HG02884 (cell line): ENCODE measurements around the gene PRM3.

ENCODE experiments used
- ATAC-seq: cut with Tn5 transposase; IDR thresholded peaks from one replicate; pipeline ENCODE4 v1.9.1; 2021; ENCODE audit warnings: mild to moderate bottlenecking, moderate library complexity; ENCODE audit not compliant: unreplicated experiment

The PRM3 gene

DNA sequence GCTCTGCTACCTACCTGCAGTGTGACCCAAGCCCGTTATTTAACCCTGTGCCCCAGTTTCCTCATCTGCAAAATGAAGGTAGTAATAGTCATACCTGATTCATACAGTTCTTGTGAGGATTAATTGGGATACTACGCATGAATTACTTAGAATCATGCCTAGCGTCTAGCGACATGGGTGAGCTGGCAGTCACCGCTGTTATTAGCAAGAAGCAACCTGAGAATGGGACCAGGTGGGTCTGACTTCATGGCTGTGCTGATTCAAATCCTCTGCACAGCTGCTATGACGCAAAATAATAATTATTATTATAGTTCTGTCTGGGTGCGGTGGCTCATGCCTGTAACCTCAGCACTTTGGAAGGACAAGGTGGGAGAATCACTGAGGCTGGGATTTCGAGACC is 25.3 kb downstream of the PRM3 start:
- ATAC-seq = no peak

DNA sequence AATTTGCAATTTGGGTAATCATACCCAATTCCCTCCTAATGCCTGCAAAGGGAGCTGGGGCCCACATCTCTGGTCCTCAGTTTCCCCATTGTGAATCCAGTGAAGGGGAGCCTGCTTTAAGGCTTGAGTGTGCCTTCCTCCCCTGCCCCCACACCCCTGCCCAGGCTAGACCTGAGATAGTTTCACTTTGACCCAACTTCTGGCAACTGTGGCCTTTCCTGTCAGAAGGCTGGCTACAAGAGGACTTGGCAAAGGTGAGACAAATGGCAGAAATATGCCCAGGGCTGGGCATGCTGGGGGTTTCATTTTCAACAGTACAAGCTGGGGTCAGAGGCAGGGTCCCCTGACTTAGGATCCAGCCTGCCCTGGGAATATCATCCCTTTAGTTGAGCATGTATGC is 27.4 kb downstream of the PRM3 start:
- no peak for ATAC-seq

DNA sequence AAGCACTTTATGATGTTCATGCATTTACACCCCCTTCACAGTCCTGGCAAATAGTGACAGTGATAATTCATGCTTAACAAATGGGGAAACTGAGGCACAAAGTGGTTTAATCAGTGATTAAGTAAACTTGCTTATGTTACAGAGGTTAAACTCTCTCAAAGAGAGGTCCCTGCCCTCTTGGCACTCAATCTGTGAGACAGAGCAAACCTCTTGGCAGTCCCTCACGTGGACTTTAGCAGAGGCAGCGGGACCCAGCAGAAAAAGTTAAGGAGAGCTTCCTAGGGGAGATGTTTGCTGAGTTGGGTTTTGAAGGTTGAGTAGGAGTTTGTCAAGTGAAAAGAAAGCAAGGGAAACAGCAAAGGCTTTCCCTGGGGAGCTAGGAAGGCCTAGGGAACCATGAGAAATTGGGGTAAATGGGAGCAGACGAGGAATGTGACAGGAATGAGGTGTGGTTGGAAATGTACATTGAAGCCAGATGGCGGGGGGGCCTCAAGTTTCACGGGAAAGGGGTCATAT is 28.1 kb downstream of the PRM3 start:
- ATAC-seq = no peak

DNA sequence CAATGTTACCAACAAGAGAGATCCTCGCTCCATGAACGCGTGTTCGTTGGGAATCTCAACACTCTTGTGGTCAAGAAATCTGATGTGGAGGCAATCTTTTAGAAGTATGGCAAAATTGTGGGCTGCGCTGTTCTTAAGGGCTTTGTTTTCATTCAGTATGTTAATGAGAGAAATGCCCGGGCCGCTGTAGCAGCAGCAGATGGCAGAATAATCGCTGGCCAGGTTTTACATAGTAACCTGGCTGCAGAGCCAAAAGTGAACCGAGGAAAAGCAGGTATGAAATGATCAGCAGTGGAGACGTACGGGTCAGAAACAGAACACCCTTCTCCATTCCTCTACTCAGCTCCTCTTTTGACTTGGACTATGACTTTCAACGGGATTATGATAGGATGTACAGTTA is 30.8 kb downstream of the PRM3 start:
- no peak for ATAC-seq

DNA sequence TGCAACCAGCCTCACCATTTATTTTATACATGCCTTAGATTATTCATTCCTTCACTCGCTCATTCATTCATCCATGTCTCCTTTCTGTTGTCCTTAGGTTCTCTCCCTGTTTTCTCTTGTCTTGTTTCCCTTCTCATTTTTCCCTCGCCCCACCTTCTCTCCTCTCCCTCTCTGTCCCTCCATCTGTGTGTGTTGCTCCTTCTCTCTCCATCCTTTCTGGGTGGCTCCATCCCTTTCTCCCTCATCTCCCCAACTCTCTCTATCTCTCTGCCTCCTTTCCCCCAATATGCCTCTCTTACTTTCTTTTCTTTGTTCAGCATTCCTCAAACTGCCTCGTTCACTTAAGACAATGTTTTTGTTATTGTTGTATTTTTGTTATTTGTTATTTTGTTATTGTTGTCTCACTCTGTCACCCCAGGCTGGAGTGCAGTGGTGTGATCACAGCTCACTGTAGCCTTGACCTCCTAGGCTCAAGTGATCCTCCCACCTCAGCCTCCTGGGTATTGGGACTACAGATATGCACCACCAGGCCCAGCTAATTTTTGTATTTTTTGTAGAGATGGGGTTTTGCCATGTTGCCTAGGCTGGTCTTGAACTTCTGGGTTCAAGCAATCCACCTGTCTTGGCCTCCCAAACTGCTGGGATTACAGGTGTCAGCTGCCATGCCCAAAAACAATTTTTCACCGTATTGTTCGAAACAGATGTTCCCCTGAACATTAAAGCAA is 31.8 kb downstream of the PRM3 start:
- no peak for ATAC-seq

DNA sequence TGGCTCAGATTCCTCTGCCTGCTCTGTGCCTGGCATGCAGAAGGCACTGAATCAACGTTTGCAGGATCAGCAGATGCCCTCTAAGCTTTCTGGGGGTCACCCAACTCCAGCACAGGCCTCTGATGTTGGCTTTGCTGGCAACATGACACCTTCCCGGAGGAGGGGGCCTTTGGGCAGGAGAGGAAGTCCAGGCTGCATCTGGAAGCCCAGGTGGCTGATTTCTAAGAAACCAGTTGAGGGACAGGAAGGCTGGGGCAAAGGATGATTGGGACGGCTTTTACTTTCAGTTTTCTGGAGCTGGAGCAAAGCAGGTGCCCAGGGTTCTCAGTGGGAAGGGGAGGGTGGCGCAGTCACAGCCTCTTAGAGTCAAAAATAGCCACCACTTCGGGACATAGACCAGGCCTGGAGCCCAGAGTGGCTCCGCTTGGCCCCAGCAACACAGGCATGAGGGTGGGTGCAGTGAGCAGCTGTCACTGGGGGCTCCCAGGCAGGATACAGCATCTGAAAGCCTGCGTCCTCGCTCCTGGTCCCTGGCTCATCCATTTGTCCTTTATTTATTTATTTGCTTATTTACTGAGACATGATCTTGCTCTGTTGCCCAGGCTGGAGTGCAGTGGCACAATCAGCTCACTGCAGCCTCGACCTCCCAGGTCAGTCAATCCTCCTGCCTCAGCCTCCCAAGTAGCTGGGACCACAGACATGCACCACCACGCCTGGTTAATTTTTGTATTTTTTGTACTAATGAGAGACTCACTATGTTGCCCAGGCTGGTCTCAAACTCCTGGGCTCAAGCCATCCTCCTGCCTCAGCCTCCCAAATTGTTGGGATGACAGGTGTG is 32.6 kb downstream of the PRM3 start:
- ATAC-seq = no peak

DNA sequence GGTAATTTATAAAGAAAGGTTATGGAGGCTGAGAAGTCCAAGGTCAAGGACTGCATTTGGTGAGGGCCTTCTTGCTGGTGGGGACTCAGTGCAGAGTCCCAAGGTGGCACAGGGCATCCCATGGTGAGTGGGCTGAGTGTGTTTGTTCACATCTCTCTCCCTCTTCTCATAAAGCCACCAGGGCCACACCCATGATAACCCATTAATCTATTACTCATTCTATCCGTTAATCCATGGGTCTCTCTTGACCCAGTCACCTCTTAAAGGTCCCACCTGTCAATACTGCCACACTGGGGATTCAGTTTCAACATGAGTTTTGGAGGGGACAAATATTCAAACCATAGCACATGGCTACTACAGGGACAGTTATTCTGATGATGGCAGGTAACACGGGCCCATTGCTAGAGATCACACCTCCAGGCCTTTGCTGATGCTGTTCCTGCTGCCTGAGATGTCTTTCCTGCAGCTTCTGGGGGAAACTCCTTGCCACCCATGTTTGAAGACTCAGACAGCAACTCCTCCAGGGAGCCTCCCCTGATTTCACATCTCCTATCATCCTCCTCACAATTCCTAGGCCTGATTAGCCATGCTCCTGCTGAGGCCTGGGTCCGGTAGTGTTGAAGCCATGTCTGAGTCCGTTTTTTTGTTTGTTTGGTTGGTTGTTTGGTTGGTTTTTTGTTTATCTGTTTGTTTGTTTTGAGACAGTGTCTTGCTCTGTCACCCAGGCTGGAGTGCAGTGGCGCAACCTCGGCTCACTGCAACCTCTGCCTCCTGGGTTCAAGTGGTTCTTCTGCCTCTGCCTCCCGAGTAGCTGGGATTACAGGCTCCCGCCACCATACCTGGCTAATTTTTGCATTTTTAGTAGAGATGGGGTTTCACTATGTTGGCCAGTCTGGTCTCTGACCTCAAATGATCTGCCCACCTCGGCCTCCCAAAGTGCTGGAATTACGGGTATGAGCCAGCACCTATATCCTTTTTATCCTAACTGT is 33.5 kb downstream of the PRM3 start:
- ATAC-seq = no peak

DNA sequence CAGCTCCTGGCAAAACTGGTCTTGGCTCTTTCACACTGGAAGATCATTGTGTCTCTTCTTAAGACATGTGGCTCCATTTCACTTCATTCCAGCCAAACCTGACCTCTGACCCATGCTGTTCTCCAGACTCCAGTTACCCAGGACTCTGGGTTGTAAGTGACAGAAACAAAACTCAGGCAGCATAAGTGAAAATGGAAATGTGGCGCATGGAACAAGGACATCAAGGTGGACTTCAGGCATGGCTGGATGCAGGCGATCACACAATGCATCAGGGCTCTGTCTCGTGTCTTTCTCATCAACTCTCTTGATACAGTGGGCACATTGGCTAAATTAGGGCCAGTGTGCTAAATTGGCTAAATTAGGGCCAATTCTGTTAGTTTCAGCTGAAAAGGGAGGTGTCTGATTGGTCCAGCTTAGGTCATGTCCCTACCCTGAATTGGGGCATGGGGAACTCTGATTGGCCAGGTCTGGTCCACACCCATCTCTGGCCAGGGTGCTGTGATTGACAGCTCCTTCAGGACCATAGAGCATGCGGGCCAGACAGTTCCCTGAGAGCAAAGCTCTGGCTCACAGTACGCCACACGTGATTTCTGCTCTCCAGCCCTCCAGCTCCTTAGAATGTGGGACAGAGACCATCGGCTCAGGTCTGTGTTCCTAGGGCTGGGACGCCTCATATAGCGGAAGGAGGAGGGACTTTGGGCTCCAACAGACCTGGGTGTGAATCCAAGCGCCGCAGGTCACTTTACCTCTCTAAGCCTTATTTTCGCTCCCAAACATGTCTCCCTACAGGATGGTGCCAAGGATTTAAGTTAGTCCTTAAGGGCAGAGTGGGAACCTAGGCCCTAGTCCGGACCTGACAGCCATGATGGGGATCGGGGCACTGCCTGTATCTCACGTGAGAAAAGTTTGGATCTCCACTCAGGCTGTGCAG is 34.9 kb downstream of the PRM3 start:
- no peak for ATAC-seq

DNA sequence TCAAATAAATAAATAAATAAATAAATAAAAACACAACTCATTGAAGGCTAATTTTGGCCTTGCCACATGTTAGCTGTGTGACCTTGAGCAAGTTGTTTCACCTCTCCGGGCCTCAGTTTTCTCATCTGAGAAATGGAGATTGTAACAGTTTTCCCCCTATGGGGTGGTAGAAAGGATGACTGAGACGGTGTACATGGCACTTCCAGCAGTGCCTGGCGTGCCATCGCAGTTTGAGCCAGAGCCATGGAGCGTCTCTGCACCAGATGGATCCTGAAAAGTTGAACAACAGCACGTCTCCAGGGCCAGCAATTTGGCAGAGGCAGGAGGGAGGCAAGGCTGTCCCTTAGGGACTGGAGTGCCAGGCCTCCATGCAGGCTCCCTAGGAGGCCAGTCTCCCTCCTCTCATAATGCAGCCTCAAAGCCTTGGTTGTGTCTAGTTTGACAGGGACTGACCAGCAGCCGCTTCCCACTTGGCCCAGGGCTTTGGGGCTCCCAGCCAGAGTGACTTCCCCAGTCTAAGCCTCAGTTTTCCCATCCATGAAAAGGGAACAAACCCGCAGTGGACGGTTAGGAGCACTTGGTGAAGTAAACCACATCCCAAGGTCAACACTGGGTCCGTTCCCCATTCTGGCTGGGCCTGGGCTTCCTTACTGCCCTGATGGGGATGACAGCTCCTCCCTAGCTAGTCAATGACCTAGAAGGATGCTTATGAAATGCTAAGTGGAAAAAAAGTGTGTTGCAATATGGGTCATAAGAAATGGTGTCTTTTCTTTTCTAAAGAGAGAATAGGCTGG is 36.8 kb downstream of the PRM3 start:
- no peak for ATAC-seq

DNA sequence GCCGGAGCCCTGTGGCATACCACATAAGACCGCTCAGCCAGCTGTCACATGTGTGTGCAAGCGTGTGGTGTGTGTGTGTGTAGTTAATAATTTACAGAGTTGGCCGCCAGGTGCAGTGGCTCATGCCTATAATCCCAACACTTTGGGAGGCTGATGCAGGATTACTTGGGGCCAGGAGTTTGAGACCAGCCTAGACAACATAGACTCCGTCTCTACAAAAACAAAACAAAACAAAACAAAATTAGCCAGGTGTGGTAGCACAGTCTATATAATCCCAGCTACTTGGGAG is 37.8 kb downstream of the PRM3 start:
- ATAC-seq = no peak

DNA sequence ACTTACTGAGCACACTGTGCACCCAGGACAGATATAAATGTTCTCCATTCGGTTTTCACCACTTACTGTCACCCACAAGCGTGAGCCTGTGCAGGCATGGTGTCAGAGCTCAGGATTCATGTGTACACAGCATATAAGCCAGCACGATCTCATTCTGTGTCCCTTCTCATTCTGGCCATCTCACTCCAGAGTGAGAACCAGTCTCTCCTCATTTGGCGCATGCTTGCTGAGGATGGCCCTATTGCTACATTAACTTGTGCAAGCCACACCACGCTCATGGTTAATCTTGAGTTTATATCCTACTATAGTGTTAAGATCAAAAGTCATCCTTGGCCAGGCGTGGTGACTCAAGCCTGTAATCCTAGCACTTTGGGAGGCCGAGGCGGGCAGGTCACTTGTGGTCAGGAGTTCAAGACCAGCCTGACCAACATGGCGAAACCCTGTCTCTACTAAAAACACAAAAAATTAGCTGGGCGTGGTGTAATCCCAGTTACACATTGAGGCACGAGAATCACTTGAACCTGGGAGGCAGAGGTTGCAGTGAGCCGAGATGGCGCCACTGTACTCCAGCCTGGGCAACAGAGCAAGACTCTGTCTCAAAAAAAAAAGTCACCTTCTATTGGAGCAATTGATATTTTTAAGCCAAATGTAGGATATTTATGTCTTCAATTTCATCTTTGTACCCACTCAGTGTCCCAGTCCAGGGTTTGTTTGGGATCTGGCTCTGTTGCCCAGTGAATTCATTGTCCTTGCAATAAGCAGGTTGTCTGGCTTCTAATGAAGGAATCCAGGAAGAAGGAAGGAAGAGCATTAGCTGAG is 38.3 kb downstream of the PRM3 start:
- ATAC-seq = no peak

DNA sequence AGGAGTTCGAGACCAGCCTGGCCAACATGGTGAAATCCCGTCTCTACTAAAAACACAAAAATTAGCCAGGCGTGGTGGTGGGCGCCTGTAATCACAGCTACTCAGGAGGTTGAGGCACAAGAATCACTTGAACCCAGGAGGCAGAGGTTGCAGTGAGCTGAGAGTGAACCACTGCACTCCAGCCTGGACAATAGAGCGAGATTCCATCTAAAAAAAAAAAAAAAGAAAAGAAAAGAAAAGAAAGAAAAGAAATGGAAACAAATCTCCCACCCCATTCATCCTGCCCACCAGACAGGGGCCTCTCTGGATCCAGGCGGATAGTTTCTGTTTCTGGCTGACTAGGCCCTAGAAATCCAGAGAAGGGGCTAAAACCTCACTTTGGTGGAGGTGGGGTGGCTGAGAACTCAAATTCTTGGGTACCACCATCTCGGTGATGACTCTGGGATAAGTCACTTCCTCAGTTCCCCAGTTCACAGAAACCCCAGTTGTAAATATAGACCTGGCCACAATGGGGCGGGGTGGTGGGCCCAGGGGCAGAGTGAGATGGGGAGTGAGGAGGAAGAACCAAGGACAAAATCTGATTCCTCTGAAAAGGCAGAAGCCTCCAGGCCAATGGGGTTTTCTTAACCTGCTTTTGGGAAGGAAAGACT is 39.6 kb downstream of the PRM3 start:
- ATAC-seq = no peak

DNA sequence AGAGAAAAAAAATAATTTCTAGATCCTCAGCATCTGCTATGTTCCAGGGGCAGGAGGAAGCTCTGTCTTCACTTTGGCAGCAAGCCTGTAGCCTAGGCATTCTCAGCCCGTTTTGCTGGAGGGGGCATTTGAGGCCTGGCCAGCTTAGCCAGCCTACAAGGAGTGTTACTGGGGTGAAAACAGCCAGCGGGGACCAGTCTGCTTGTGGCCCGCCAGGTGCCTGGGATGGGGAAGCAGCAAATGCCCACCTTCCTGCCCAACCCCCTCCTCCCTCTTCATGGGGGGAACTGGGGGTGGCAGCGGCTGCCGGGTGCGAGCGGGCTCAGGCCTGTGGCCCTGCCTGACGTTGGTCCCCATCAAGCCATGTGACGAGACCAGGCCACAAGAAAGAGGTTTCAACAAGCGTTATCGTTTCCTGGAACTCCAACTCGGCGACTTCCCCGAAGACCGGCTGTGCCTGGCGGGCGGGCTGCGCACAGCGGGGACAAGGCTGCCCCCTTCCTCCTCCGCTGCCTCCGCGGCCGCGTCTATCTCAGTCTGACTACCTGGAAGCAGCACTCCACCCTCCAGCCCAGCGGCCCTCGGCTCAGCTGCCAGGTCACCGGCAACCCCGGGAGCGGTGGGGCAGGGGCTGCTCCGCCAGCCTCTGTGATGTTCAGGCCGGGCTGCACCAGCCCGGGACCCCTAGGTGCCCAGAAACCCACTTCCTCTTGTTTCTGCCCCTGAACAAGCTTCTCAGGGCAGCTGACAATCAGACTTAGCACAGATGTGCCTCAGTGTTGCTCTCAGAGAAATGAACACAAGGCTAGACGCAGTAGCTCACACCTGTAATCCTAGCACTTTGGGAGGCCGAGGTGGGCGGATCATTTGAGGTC is 40.3 kb downstream of the PRM3 start:
- peak; percentile 48 for ATAC-seq

DNA sequence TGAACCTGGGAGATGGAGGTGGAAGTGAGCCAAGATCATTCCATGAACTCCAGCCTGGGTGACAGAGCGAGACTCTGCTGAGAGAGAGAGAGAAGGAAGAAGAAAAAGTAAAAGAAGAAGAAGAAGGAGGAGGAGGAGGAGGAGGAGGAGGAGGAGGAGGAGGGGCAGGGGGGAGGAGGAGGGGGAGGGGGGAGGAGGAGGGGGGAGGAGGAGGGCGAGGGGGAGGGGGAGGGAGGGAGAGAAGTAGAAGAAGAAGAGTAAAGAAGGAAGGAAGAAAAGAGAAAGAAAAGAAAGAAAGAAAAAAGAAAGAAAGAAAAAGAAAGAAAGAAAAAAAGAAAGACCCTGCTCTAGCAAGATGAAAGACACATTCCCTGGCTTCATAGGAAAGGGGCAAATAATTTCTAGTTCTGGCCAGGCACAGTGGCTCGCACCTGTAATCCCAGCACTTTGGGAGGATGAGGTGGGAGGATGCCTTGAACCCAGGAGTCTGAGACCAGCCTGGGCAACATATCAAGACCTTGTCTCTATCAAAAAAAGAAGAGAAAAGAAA is 41.1 kb downstream of the PRM3 start:
- no peak for ATAC-seq

DNA sequence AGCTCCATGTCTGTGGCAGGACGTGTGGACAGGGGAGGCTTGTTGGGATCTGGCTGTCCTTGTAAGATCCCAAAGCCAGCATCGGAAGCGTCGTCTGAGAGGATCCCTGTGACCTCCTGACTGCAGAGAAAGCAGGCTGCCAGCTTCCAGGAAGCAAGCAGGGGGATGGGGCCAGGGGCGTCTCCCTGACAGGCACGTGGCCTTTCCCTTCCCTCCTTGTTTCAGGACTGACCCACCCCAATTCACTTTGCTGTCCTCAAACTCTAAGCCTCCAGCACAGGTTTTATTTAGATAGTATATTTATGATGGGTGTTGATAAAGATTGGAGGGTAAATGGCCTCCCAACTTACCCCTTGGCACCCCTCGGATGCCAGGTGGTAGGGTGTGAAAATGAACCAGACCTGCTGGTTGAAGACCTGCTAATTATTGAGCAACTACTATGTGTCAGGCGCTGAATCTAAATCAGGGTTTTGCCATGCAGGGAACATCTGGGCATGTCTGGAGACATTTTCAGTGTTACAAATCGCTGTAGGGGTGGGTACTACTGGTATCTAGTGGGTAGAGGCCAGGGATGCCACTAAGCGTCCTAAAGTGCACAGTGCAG is 42.0 kb downstream of the PRM3 start:
- no peak for ATAC-seq

DNA sequence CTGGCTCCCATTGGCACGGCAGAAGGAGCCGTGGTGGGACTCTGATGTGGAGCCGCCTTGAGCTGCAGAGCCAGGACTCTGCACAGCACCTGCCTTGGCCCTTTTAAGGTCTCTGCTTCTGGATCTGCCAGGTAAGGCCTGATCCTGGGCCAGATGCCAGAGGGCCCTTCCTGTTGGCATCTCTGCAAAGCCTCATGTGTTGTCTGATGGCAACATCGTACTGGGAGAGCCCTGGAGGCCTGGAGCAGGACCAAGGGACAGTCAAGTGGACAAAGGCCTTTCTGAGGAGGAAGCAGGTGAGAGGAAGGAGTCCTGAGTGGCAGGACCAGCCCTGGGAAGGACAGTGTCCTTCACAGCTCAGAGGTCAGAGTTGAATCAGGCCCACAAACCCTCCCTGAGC is 43.5 kb downstream of the PRM3 start:
- no peak for ATAC-seq
